Measurements from ENCODE around the gene AKAP6.

Gene AKAP6

DNA sequence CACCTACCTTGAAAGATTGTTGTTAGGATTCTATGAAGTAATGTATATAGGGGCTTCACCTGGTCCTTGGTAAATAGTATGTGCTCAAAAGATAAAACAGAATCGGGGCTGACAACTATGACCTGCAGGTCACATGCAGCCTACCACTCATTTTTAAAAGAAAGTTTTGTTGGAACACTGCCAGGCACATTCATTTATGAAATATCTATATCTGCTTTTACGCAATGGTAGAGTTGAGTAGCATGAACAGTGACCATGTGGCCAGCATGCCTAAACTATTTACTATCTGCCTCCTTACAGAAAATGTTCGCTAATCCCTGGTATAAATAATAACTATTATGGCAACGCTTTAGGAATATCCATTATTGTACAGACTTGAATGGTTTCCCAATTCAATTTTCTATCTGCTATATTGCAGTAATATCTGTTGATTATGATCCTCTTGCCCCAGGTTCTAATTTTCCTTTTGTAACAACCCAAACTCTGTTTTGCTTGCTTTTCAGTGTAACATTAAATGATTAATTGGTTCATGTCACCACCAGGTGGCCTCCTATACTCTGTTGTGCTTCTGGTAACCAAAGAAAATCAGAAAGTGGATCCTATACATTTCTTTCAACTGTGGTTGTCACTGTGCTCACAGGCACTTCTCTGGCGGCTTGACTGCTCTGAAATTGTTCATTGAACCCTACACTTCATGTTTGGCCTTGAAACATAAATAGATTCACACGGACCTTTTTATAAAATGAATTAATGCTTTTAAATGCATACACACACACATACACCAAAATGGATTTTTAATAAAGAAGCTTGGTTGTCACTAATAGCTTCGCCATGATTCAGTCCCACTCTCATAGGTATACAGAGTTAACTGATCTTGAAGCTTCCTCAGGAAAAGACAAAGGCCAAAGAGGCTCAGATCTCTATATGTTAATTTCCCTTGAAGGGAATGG, 381.9 kb downstream of the AKAP6 start:
- DNase-seq (ENCODE audit: extremely low spot score, insufficient read length, low read depth), result peak; percentile 1
- peak; percentile 50 for FAIRE-seq

DNA sequence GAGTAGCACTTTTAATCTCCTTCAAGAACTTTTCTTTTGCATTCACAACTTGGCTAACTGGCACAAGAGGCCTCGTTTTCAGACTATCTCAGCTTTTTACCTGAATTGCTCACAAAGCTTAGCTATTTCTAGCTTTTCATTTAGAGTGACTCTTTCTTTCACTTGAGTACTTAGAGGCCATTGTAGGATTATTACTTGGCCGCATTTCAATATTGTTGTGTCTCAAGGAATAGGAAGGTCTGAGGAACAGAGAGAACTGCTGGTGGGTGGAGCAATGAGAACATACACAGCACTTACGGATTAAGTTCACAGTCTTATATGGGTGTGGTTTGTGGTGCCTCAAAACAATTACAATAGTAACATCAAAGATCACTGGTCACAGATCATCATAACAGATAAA, 384.8 kb downstream of the AKAP6 start:
- FAIRE-seq (no peak), DNase-seq (ENCODE audit: extremely low spot score, insufficient read length, low read depth) (no peak)

GRCh38 chr14:32719601-32720000, 390.5 kb downstream of the AKAP6 start:
- FAIRE-seq, result no peak
- DNase-seq (ENCODE audit: extremely low spot score, insufficient read length, low read depth), result no peak

GRCh38 chr14:32720927-32721326, 391.8 kb downstream of the AKAP6 start:
- FAIRE-seq, result no peak
- no peak for DNase-seq (ENCODE audit: extremely low spot score, insufficient read length, low read depth)

DNA sequence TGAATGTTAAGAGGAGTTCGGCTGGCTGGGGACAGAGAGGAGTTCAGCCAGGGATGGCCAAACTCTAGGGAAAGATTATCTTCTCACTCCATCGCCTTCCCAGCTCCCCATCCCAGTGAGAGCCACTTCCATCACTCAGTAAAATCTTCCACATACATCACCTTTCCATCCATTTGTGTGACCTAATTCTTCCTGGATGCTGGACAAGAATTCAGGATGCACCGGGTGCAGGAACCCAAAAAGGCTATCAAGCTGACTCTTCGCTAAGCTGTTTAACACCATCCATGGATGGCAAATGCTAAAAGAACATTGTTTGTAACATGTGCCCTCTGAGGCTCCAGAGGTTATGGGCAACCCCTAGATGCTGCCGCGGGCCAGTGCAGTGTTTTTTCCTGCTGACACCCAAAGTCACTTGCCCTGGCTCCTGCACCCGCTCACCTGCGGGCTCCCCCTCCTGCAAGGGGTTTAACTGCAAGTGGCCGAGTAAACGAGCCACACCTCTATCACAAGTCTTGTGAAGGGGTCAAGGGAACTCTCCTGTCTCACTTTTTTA, 393.6 kb downstream of the AKAP6 start:
- no peak for DNase-seq (ENCODE audit: extremely low spot score, insufficient read length, low read depth)
- no peak for FAIRE-seq

DNA sequence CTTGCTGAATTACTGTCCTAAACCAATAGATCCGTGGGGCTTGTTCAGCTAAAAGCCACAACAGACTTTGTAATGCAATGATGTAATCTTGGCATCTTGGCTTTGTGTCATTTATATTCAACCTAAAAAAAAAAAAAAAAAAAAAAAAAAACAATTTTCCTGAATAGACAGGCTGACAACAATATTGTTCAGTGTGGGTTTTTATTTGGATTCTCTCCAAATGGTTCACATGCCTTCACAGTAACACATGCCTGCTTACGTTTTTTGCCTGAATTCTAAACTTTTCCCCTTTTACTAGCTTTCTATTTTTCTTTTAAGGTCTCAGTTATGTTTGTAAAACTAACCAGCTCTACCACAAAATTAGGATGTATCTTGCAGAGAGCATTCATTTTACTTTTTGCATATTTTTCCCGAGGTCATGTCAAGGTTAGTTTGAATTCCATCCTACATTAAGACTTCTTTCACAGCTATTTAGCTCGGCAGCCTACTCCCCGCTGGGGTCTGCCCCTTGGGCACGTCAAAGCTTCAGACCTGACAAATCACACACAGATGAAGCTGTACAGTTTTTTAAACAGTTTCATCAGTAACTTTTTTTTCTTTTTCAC, 395.9 kb downstream of the AKAP6 start:
- no peak for DNase-seq (ENCODE audit: extremely low spot score, insufficient read length, low read depth)
- FAIRE-seq, result no peak

GRCh38 chr14:32726516-32726915, 397.4 kb downstream of the AKAP6 start:
- no peak for FAIRE-seq

DNA sequence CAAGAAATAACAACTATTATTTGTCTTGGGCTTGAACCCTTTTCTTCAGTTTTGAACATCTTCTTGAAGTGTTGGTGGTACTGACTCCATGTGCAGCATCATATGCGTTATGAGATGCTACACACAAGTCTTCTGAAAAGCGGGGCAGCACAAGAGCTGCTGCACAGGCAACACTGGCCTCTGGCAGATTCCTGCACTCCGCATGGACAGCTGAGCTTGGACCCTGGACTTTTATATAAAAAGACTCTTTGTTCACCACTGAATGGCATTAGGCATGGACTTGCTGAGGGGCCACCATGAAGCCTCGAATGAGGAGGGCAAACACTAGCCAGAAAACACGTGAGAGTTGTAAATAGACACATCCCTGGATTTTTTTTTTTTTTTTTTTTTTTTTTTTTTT, 398.7 kb downstream of the AKAP6 start:
- DNase-seq (ENCODE audit: extremely low spot score, insufficient read length, low read depth) (no peak), FAIRE-seq (no peak)

More at GRCh38 chr14:32726516-32726915, 397.4 kb downstream of the AKAP6 start:
- DNase-seq (ENCODE audit: extremely low spot score, insufficient read length, low read depth), result no peak

DNA sequence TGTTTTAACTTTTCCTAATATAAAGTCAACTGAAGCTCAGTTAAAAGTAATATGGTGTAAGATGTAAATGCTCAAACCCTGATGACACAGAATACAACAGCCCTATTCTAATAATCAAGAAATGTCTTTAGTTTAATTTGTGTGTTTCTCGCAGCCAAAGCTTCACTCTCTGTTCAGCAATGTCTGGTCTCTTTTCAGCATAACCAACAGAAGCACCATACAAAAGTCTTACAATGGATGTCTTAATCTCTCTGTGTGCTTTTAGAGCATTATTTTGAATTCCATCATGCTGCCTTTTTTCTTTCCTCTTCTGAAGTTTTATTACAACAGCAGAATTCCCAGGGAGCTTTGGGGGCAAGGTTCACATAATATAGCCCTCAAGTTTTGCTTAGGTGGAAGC, 399.4 kb downstream of the AKAP6 start:
- DNase-seq (ENCODE audit: extremely low spot score, insufficient read length, low read depth) (no peak), FAIRE-seq (no peak)

DNA sequence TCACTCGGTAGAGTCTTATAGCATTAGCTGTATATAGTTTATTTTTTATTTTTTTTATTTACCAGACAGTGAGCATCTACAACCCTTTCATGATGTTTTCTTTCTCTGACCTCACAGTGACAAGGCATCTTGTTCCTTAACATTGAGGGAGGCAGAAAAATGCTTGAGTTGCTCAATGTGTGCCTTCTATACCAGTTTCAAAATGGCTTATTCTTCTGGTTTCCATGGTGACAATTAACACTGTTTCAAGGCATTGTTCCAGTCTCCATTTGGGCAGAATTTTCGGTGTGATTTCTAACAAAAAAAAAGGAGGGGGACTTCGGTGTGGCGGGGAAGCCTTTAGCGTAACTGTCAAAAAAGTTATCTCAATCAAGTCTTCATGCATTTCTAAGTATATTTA, 399.9 kb downstream of the AKAP6 start:
- no peak for DNase-seq (ENCODE audit: extremely low spot score, insufficient read length, low read depth)
- FAIRE-seq, result no peak

- no peak for DNase-seq (ENCODE audit: extremely low spot score, insufficient read length, low read depth)
- FAIRE-seq, result no peak
These were observed 402.2 kb downstream of the AKAP6 start for GRCh38 chr14:32731249-32731648.

DNA sequence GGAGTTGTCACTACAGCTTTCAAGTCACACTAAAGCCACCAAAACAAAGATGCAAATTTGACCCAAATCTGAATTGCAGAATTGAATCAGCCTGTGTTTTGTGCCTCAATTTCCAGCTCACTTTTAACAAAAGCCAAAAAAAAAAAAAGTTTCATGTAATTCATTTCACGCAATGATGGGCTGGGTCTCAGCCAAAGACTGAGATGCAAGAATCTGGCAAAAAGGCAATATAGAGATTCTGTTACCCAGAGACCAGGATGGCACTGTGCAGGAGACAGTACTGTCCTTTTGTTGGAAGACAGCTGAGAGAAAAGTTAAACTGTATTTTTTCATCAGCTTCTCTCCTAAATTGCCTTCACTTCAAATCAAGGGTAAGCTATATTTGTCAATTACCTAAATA, 403.9 kb downstream of the AKAP6 start:
- no peak for FAIRE-seq
- no peak for DNase-seq (ENCODE audit: extremely low spot score, insufficient read length, low read depth)

DNA sequence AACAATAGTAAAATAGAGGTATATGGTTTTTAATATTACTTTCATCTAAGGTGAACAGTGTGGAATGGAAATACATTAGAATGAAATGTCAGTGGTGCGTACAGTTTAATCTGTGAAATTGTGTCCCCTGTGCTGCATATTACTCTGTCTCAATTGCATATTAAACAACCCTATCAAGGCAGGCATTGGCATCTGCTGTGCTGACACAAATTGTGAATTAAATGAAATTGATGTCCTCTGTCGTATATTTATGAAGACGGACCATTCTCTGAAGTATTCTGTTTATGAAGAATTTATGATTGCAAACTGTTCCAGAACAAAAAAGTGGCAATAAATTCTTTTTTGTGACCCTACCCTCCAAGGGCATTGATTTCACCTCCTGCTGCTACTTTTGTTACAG, 405.2 kb downstream of the AKAP6 start:
- DNase-seq (ENCODE audit: extremely low spot score, insufficient read length, low read depth) (no peak), FAIRE-seq (no peak)

GRCh38 chr14:32737621-32738020, 408.5 kb downstream of the AKAP6 start:
- FAIRE-seq (no peak), DNase-seq (ENCODE audit: extremely low spot score, insufficient read length, low read depth) (no peak)

DNA sequence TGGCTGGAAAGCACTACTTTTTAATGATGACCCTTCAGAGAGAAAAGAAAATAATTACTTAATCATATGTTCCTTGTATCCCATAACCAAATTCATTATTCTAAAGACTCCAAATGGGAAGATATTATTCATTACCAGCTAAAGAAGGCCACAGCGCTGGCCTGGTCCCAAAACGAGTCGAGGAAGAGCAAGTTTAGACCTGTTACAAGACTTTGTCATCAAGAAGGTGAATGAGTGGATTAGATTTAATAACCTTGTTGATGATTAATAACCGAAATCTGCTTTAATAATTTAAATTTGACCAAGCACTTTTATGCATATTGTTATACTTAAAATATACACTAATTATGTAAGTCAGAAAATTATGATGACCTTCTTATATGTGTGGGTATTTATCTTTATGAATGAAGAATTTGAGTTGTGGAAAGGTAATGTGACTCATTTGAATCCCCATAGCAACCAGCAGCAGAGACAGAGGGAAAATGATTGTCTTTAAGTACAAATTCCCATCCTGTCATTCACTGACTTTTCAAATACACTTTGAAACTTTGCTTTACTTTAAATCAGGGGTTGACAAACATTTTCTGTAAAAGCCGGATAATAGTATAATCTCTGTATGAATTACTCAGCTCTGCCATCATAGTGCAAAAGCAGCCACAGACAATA, 409.2 kb downstream of the AKAP6 start:
- no peak for FAIRE-seq

DNA sequence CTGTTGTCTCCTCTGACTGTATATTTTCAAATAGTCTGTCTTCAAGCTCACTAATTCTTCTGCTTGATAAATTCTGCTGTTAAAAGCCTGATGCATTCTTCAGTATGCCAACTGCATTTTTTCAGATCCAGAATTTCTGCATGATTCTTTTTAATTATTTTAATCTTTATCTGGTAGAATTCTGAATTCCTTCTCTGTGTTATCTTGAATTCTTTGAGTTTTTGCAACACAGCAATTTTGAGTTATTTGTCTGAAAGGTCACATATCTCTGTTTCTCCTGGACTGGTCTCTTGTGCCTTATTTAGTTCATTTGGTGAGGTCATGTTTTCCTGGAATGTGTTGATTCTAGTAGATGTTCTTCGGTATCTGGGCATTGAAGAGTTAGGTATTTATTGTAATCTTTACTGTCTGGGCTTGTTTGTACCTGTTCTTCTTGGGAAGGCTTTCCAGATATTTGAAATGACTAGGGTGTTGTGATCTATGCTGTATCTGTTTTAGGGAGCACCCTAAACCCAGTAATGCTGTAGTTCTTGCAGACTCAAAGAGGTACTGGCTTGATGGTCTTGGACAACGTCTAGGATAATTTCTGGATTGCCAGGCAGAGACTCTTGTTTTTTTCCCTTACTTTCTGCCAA, 415.8 kb downstream of the AKAP6 start:
- FAIRE-seq, result no peak
- no peak for DNase-seq (ENCODE audit: extremely low spot score, insufficient read length, low read depth)

More for the DNA sequence above, 409.2 kb downstream of the AKAP6 start:
- DNase-seq (ENCODE audit: extremely low spot score, insufficient read length, low read depth), result no peak

GRCh38 chr14:32754209-32754608, 425.1 kb downstream of the AKAP6 start:
- DNase-seq (ENCODE audit: extremely low spot score, insufficient read length, low read depth) (no peak), FAIRE-seq (no peak)

- FAIRE-seq (no peak), DNase-seq (ENCODE audit: extremely low spot score, insufficient read length, low read depth) (no peak)
These were observed 427.1 kb downstream of the AKAP6 start for GRCh38 chr14:32756173-32756572.

DNA sequence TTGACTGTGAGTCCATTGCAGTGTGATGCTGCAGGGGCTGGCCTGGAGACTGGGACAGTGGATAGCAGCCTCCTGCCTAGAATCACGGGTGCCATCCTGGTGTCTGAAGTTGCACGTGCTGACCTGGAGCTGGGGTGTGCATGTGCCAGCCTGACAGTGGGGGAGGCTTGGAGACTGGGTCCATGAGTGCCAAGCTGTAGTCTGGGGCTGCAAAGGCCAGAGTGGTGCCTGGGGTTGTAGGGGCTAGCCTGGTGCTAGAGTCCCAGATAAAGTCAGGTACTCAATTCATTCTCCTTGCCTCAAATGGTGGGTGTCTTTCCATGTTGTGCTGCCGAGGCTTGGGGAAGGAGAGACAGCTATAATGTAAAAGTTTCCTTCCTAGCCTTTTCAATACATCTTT, 427.7 kb downstream of the AKAP6 start:
- FAIRE-seq (no peak), DNase-seq (ENCODE audit: extremely low spot score, insufficient read length, low read depth) (no peak)

DNA sequence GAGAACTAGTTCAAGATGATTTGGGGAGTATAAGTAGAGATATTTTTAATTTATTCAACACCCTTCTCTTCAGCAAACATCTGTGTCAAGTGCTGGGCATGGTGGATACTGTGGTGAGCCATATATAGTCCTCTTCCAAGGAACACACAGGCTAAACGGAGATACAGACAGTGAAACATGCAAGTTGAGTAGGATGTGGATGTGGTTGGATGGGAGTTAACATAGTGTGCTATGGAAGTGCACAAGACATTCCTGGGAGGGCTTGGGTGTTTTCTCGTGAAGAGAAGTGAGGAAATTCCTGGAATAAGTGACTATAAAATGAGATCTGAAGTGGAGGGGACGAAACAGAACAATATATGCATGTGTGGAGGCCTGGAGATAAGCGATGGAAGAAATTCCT, 428.5 kb downstream of the AKAP6 start:
- FAIRE-seq, result no peak
- DNase-seq (ENCODE audit: extremely low spot score, insufficient read length, low read depth), result no peak
